ENCODE data around the gene PRSS57. TPM values are rescaled to one million over a fixed set of nuclear protein-coding genes. Genes with fewer than 3 reads are reported as not detected.
"Not testable (repeated sequence)": the region's sequence is repeated elsewhere in the genome, so short reads cannot be mapped to it uniquely, and the experiment has no call there.

PRSS57 gene
- not detected for total RNA-seq

- Mint-ChIP-seq H3K4me3 (no peak within 1 kb of the TSS), H3K4me1 (no peaks in the 10 kb centered on the region), H3K36me3 (no peaks in the 10 kb centered on the region), H3K27me3 (peaks cover 20% of the 10 kb centered on the region), H3K9me3 (no peaks in the 10 kb centered on the region), H3K27ac (no peak within 1 kb of the TSS)
- DNase-seq (no peak), ATAC-seq (ENCODE audit: low read depth) (no peak)
- POLR2A ChIA-PET, result no interaction called here
These were observed at the start of gene PRSS57 for GRCh38 chr19:695352-695949. TSS of gene PRSS57 (minus strand) at chr19:695452. CDS start at chr19:695430, 22 bp downstream.

GRCh38 chr19:743168-743687, 48.0 kb upstream of the PRSS57 start:
- no peak for DNase-seq
- H3K27me3 Mint-ChIP-seq, result peaks cover 1% of the 10 kb centered on the region

GRCh38 chr19:742540-743075, 47.4 kb upstream of the PRSS57 start:
- Mint-ChIP-seq H3K4me1 (no peaks in the 10 kb centered on the region), H3K4me3 (no peak overlapping the region), H3K27ac (no peak overlapping the region), H3K36me3 (no peaks in the 10 kb centered on the region), H3K27me3 (peaks cover 1% of the 10 kb centered on the region), H3K9me3 (peaks cover 5% of the 10 kb centered on the region)
- ATAC-seq (ENCODE audit: low read depth) (no peak), DNase-seq (no peak)
- POLR2A ChIA-PET, result no interaction called here

More at GRCh38 chr19:743168-743687, 48.0 kb upstream of the PRSS57 start:
- Mint-ChIP-seq H3K9me3 (peaks cover 5% of the 10 kb centered on the region), H3K27ac (no peak overlapping the region), H3K4me3 (no peak overlapping the region), H3K4me1 (no peaks in the 10 kb centered on the region), H3K36me3 (no peaks in the 10 kb centered on the region)
- POLR2A ChIA-PET, result no interaction called here
- ATAC-seq (ENCODE audit: low read depth), result no peak

- peaks cover 5% of the 10 kb centered on the region for H3K9me3 Mint-ChIP-seq
- no peak overlapping the region for H3K4me3 Mint-ChIP-seq
- no peaks in the 10 kb centered on the region for H3K4me1 Mint-ChIP-seq
- no peaks in the 10 kb centered on the region for H3K36me3 Mint-ChIP-seq
- peak overlapping the region; percentile 45 for H3K27ac Mint-ChIP-seq
- DNase-seq (no peak), ATAC-seq (ENCODE audit: low read depth) (no peak)
- POLR2A ChIA-PET, result no interaction called here
- peaks cover 1% of the 10 kb centered on the region for H3K27me3 Mint-ChIP-seq
These were observed 46.4 kb upstream of the PRSS57 start for GRCh38 chr19:741506-742131.

GRCh38 chr19:740816-741505, 45.7 kb upstream of the PRSS57 start:
- ATAC-seq (ENCODE audit: low read depth); POLR2A ChIA-PET; H3K9me3 Mint-ChIP-seq; H3K4me3 Mint-ChIP-seq; H3K4me1 Mint-ChIP-seq; H3K36me3 Mint-ChIP-seq; DNase-seq; H3K27me3 Mint-ChIP-seq; H3K27ac Mint-ChIP-seq: not testable (repeated sequence)

GRCh38 chr19:739998-740715, 44.9 kb upstream of the PRSS57 start:
- DNase-seq, result no peak
- ATAC-seq (ENCODE audit: low read depth), result no peak
- peaks cover 1% of the 10 kb centered on the region for H3K27me3 Mint-ChIP-seq
- H3K4me1 Mint-ChIP-seq, result no peaks in the 10 kb centered on the region
- POLR2A ChIA-PET, result no interaction called here
- H3K9me3 Mint-ChIP-seq, result peaks cover 3% of the 10 kb centered on the region
- H3K4me3 Mint-ChIP-seq, result no peak overlapping the region
- H3K27ac Mint-ChIP-seq, result no peak overlapping the region
- H3K36me3 Mint-ChIP-seq, result no peaks in the 10 kb centered on the region

- DNase-seq, result no peak
These were observed 43.4 kb upstream of the PRSS57 start for GRCh38 chr19:738509-739128.

GRCh38 chr19:737591-738093, 42.4 kb upstream of the PRSS57 start:
- peak; percentile 69 for DNase-seq
- Mint-ChIP-seq H3K27me3 (peaks cover 3% of the 10 kb centered on the region), H3K36me3 (no peaks in the 10 kb centered on the region), H3K27ac (no peak overlapping the region), H3K4me1 (peaks cover 10% of the 10 kb centered on the region), H3K9me3 (no peaks in the 10 kb centered on the region), H3K4me3 (no peak overlapping the region)
- peak; percentile 60 for ATAC-seq (ENCODE audit: low read depth)
- POLR2A ChIA-PET, result interaction anchor here (0.6 to 1.8 kb wide), 2 partner anchors 72 to 74 kb away, joined by 4 to 5 read pairs; partner anchors contain the start of gene RNF126

More at GRCh38 chr19:738509-739128, 43.4 kb upstream of the PRSS57 start:
- Mint-ChIP-seq H3K4me1 (peaks cover 4% of the 10 kb centered on the region), H3K4me3 (no peak overlapping the region), H3K36me3 (no peaks in the 10 kb centered on the region), H3K27ac (no peak overlapping the region), H3K9me3 (peaks cover under 1% of the 10 kb centered on the region), H3K27me3 (peaks cover 1% of the 10 kb centered on the region)
- POLR2A ChIA-PET, result no interaction called here
- no peak for ATAC-seq (ENCODE audit: low read depth)

GRCh38 chr19:736125-736524, 40.9 kb upstream of the PRSS57 start:
- Mint-ChIP-seq H3K4me1 (peaks cover 10% of the 10 kb centered on the region), H3K9me3 (no peaks in the 10 kb centered on the region), H3K27ac (no peak overlapping the region), H3K4me3 (no peak overlapping the region), H3K27me3 (peaks cover 3% of the 10 kb centered on the region), H3K36me3 (no peaks in the 10 kb centered on the region)
- POLR2A ChIA-PET, result interaction anchor here (0.6 to 1.8 kb wide), 2 partner anchors 72 to 340 kb away, joined by 3 to 5 read pairs; partner anchors contain the start of gene RNF126
- no peak for DNase-seq
- ATAC-seq (ENCODE audit: low read depth), result no peak

- DNase-seq (no peak), ATAC-seq (ENCODE audit: low read depth) (no peak)
- H3K4me1 Mint-ChIP-seq, result peaks cover 10% of the 10 kb centered on the region
- H3K27me3 Mint-ChIP-seq, result peaks cover 3% of the 10 kb centered on the region
- no peak overlapping the region for H3K4me3 Mint-ChIP-seq
- POLR2A ChIA-PET, result no interaction called here
- H3K9me3 Mint-ChIP-seq, result no peaks in the 10 kb centered on the region
- no peaks in the 10 kb centered on the region for H3K36me3 Mint-ChIP-seq
- H3K27ac Mint-ChIP-seq, result no peak overlapping the region
These were observed 39.5 kb upstream of the PRSS57 start for GRCh38 chr19:734716-735115.

- Mint-ChIP-seq H3K27me3 (peaks cover 3% of the 10 kb centered on the region), H3K27ac (no peak overlapping the region), H3K9me3 (no peaks in the 10 kb centered on the region), H3K4me3 (no peak overlapping the region), H3K4me1 (peaks cover 10% of the 10 kb centered on the region), H3K36me3 (no peaks in the 10 kb centered on the region)
- no peak for DNase-seq
- no peak for ATAC-seq (ENCODE audit: low read depth)
- POLR2A ChIA-PET, result interaction anchor here (0.6 kb wide), 1 partner anchor 48 kb away, joined by 4 read pairs; no protein-coding TSS in a partner anchor
These were observed 37.2 kb upstream of the PRSS57 start for GRCh38 chr19:732148-733069.

GRCh38 chr19:731000-731399, 35.7 kb upstream of the PRSS57 start:
- peaks cover 10% of the 10 kb centered on the region for H3K4me1 Mint-ChIP-seq
- DNase-seq (no peak), ATAC-seq (ENCODE audit: low read depth) (no peak)
- H3K27ac Mint-ChIP-seq, result no peak overlapping the region
- H3K9me3 Mint-ChIP-seq, result no peaks in the 10 kb centered on the region
- no peaks in the 10 kb centered on the region for H3K36me3 Mint-ChIP-seq
- POLR2A ChIA-PET, result no interaction called here
- peaks cover 3% of the 10 kb centered on the region for H3K27me3 Mint-ChIP-seq
- H3K4me3 Mint-ChIP-seq, result no peak overlapping the region

All from activated naive CD8-positive, alpha-beta T cell treated with anti-CD3 and anti-CD28 coated beads, Interleukin-2, amount 10 ng/mL, durations not matched to agents 7 days and 5 days (primary cell).